Measurements from ENCODE around the gene ATM.
"Not testable (repeated sequence)": the region's sequence is repeated elsewhere in the genome, so short reads cannot be mapped to it uniquely, and the experiment has no call there.

DNA sequence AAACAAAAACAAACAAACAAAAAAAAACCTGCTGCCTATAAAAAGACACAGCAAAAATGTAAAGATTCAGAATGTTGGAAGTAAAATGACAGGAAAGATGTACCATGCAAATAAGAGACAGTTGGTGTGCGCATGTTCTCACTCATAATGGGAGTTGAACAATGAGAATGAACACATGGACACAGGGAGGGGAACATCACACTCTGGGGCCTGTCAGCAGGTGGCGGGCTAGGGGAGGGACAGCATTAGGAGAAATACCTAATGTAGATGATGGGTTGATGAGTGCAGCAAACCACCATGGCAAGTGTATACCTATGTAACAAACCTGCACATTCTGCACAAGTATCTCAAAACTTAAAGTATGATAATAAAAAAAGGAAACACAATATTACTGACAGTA lies 194.7 kb downstream of the ATM start:
- TF ChIP-seq POLR2A (IDR thresholded peaks at IDR 0.05; ENCODE audit: low read depth, low read length); POLR2AphosphoS5 (IDR thresholded peaks at IDR 0.05; ENCODE audit: low read depth, low read length); TAF1 (IDR thresholded peaks at IDR 0.05; ENCODE audit: borderline replicate concordance, low read depth, low read length): not testable (repeated sequence)

Data from GM12892 (cell line).